HEK293 (cell line): ENCODE data around the gene HMGN1.

Experiments used
- GLI4 ChIP-seq: fragments of 450-650 bp; formaldehyde crosslinking; IDR thresholded peaks from 2 replicates; pipeline ENCODE4 v1.5.1; 2016; ENCODE audit warnings: missing biosample characterization, missing genetic modification characterization
- MEIS1 ChIP-seq: sonication (generic); formaldehyde crosslinking; IDR thresholded peaks from 2 replicates; pipeline ENCODE4 v1.8.1; 2022; ENCODE audit warnings: missing genetic modification reagents, mild to moderate bottlenecking, borderline replicate concordance
- PRDM1 ChIP-seq: fragments of 450-650 bp; formaldehyde crosslinking; IDR thresholded peaks from 2 replicates; pipeline ENCODE4; 2016; ENCODE audit warnings: missing biosample characterization, missing genetic modification characterization
- SP2 ChIP-seq: fragments of 450-650 bp; formaldehyde crosslinking; IDR thresholded peaks from 2 replicates; pipeline ENCODE4 v1.5.1; 2016; ENCODE audit warnings: missing biosample characterization, missing genetic modification characterization
- WT1 ChIP-seq: fragments of 450-650 bp; formaldehyde crosslinking; IDR thresholded peaks from 2 replicates; pipeline ENCODE4 v1.5.1; 2016; ENCODE audit warnings: missing biosample characterization, missing genetic modification characterization
- ZBTB21 ChIP-seq: fragments of 450-650 bp; formaldehyde crosslinking; IDR thresholded peaks from 2 replicates; pipeline ENCODE4 v1.5.1; 2017; ENCODE audit warnings: missing biosample characterization, missing genetic modification characterization
- ZBTB7A ChIP-seq: fragments of 450-650 bp; formaldehyde crosslinking; IDR thresholded peaks from 2 replicates; pipeline ENCODE4 v1.5.1; 2016; ENCODE audit warnings: low read depth, missing biosample characterization, missing genetic modification characterization
- ZFHX2 ChIP-seq: fragments of 450-650 bp; formaldehyde crosslinking; conservative IDR thresholded peaks from 2 replicates; pipeline ENCODE4 v1.5.1; 2016; ENCODE audit warnings: missing biosample characterization, missing genetic modification characterization
- ZNF175 ChIP-seq: fragments of 450-650 bp; formaldehyde crosslinking; IDR thresholded peaks from 2 replicates; pipeline ENCODE4 v1.5.1; 2016; ENCODE audit warnings: missing biosample characterization, missing genetic modification characterization
- ZNF2 ChIP-seq: fragments of 450-650 bp; formaldehyde crosslinking; IDR thresholded peaks from 2 replicates; pipeline ENCODE4 v1.5.1; 2016; ENCODE audit warnings: missing biosample characterization, missing genetic modification characterization
- ZNF202 ChIP-seq: fragments of 450-650 bp; formaldehyde crosslinking; IDR thresholded peaks from 2 replicates; pipeline ENCODE4 v1.5.1; 2016; ENCODE audit warnings: missing biosample characterization, missing genetic modification characterization, borderline replicate concordance
- ZNF266 ChIP-seq: fragments of 450-650 bp; formaldehyde crosslinking; IDR thresholded peaks from 2 replicates; pipeline ENCODE4 v1.5.1; 2016; ENCODE audit warnings: missing biosample characterization, missing genetic modification characterization, low read depth
- ZNF280C ChIP-seq: fragments of 450-650 bp; formaldehyde crosslinking; IDR thresholded peaks from 2 replicates; pipeline ENCODE4 v1.5.1; 2016; ENCODE audit warnings: missing biosample characterization, missing genetic modification characterization
- ZNF335 ChIP-seq: fragments of 450-650 bp; formaldehyde crosslinking; conservative IDR thresholded peaks from 2 replicates; pipeline ENCODE4 v1.5.1; 2016; ENCODE audit warnings: missing biosample characterization, missing genetic modification characterization
- ZNF560 ChIP-seq: fragments of 450-650 bp; formaldehyde crosslinking; IDR thresholded peaks from 2 replicates; pipeline ENCODE4 v1.5.1; 2017; ENCODE audit warnings: missing biosample characterization, missing genetic modification characterization, borderline replicate concordance
- ZNF654 ChIP-seq: fragments of 450-650 bp; formaldehyde crosslinking; IDR thresholded peaks from 2 replicates; pipeline ENCODE4 v1.5.1; 2016; ENCODE audit warnings: low read depth, missing biosample characterization, missing genetic modification characterization
- ZNF677 ChIP-seq: fragments of 450-650 bp; IDR thresholded peaks from 2 replicates; pipeline ENCODE4 v1.5.0; 2018; ENCODE audit warnings: missing biosample characterization, mild to moderate bottlenecking, missing genetic modification characterization, moderate library complexity
- ZNF692 ChIP-seq: fragments of 450-650 bp; formaldehyde crosslinking; IDR thresholded peaks from 2 replicates; pipeline ENCODE4 v1.5.1; 2016; ENCODE audit warnings: missing biosample characterization, missing genetic modification characterization
- ZNF76 ChIP-seq: fragments of 450-650 bp; formaldehyde crosslinking; IDR thresholded peaks from 2 replicates; pipeline ENCODE4; 2016; ENCODE audit warnings: low read depth, missing biosample characterization, missing genetic modification characterization, borderline replicate concordance
- ZSCAN18 ChIP-seq: fragments of 450-650 bp; formaldehyde crosslinking; IDR thresholded peaks from 2 replicates; pipeline ENCODE4 v1.5.1; 2016; ENCODE audit warnings: missing biosample characterization, missing genetic modification characterization
- TF ChIP-seq, protein P1 (sequence below): fragments of 450-650 bp; IDR thresholded peaks from 2 replicates; pipeline ENCODE4 v1.5.1; 2018; ENCODE audit warnings: missing biosample characterization, mild to moderate bottlenecking, missing genetic modification characterization
- TF ChIP-seq, protein P2 (sequence below): fragments of 450-650 bp; formaldehyde crosslinking; IDR thresholded peaks from 2 replicates; pipeline ENCODE4 v1.5.1; 2017; ENCODE audit warnings: missing biosample characterization, missing genetic modification characterization
- TF ChIP-seq, protein P3 (sequence below): fragments of 450-650 bp; formaldehyde crosslinking; IDR thresholded peaks from 2 replicates; pipeline ENCODE4 v1.5.1; 2016; ENCODE audit warnings: missing biosample characterization, missing genetic modification characterization
- TF ChIP-seq, protein P4 (sequence below): fragments of 450-650 bp; formaldehyde crosslinking; IDR thresholded peaks from 2 replicates; pipeline ENCODE4 v1.5.1; 2016; ENCODE audit warnings: missing biosample characterization, missing genetic modification characterization
- TF ChIP-seq, protein P5 (sequence below): fragments of 450-650 bp; formaldehyde crosslinking; IDR thresholded peaks from 2 replicates; pipeline ENCODE4 v1.5.1; 2016; ENCODE audit warnings: missing biosample characterization, missing genetic modification characterization

Gene HMGN1

GRCh38 chr21:39348355-39349210, at the start of gene HMGN1 (continued):
- TF ChIP-seq ZSCAN18 (tag by site-specific recombination) (no peak), ZNF202 (tag by site-specific recombination) (no peak), ZNF654 (no peak), ZNF76 (tag by site-specific recombination) (peak; percentile 81; the same call in 1 of the 2 replicates), ZBTB21 (tag by site-specific recombination) (peak; percentile 76), PRDM1 (no peak), ZNF266 (tag by site-specific recombination) (no peak), ZNF560 (tag by site-specific recombination) (no peak), WT1 (no peak), ZNF280C (tag by site-specific recombination) (no peak), ZNF677 (tag by site-specific recombination) (peak; percentile 56; the same call in 1 of the 2 replicates), SP2 (tag by site-specific recombination) (peak; percentile 66), ZNF2 (tag by site-specific recombination) (peak; percentile 46; the same call in 1 of the 2 replicates), GLI4 (tag by site-specific recombination) (no peak), ZNF692 (tag by site-specific recombination) (peak; percentile 15; the same call in 1 of the 2 replicates), ZFHX2 (peak; percentile 31), ZNF335 (tag by site-specific recombination) (peak; percentile 79), ZBTB7A (tag by site-specific recombination) (0 out of 2 replicates have a peak, but pooled peaks have one; percentile 59), MEIS1 (no peak), ZNF175 (tag by site-specific recombination) (no peak)
- TF ChIP-seq, protein P1, sequence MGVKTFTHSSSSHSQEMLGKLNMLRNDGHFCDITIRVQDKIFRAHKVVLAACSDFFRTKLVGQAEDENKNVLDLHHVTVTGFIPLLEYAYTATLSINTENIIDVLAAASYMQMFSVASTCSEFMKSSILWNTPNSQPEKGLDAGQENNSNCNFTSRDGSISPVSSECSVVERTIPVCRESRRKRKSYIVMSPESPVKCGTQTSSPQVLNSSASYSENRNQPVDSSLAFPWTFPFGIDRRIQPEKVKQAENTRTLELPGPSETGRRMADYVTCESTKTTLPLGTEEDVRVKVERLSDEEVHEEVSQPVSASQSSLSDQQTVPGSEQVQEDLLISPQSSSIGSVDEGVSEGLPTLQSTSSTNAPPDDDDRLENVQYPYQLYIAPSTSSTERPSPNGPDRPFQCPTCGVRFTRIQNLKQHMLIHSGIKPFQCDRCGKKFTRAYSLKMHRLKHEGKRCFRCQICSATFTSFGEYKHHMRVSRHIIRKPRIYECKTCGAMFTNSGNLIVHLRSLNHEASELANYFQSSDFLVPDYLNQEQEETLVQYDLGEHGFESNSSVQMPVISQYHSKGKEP (tag by site-specific recombination), result no peak
- TF ChIP-seq, protein P2, sequence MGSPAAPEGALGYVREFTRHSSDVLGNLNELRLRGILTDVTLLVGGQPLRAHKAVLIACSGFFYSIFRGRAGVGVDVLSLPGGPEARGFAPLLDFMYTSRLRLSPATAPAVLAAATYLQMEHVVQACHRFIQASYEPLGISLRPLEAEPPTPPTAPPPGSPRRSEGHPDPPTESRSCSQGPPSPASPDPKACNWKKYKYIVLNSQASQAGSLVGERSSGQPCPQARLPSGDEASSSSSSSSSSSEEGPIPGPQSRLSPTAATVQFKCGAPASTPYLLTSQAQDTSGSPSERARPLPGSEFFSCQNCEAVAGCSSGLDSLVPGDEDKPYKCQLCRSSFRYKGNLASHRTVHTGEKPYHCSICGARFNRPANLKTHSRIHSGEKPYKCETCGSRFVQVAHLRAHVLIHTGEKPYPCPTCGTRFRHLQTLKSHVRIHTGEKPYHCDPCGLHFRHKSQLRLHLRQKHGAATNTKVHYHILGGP, result no peak
- TF ChIP-seq, protein P3, sequence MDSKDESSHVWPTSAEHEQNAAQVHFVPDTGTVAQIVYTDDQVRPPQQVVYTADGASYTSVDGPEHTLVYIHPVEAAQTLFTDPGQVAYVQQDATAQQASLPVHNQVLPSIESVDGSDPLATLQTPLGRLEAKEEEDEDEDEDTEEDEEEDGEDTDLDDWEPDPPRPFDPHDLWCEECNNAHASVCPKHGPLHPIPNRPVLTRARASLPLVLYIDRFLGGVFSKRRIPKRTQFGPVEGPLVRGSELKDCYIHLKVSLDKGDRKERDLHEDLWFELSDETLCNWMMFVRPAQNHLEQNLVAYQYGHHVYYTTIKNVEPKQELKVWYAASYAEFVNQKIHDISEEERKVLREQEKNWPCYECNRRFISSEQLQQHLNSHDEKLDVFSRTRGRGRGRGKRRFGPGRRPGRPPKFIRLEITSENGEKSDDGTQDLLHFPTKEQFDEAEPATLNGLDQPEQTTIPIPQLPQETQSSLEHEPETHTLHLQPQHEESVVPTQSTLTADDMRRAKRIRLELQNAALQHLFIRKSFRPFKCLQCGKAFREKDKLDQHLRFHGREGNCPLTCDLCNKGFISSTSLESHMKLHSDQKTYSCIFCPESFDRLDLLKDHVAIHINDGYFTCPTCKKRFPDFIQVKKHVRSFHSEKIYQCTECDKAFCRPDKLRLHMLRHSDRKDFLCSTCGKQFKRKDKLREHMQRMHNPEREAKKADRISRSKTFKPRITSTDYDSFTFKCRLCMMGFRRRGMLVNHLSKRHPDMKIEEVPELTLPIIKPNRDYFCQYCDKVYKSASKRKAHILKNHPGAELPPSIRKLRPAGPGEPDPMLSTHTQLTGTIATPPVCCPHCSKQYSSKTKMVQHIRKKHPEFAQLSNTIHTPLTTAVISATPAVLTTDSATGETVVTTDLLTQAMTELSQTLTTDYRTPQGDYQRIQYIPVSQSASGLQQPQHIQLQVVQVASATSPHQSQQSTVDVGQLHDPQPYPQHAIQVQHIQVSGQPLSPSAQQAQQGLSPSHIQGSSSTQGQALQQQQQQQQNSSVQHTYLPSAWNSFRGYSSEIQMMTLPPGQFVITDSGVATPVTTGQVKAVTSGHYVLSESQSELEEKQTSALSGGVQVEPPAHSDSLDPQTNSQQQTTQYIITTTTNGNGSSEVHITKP, result no peak
- TF ChIP-seq, protein P4, sequence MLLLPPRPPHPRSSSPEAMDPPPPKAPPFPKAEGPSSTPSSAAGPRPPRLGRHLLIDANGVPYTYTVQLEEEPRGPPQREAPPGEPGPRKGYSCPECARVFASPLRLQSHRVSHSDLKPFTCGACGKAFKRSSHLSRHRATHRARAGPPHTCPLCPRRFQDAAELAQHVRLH (tag by site-specific recombination), result no peak
- TF ChIP-seq, protein P5, sequence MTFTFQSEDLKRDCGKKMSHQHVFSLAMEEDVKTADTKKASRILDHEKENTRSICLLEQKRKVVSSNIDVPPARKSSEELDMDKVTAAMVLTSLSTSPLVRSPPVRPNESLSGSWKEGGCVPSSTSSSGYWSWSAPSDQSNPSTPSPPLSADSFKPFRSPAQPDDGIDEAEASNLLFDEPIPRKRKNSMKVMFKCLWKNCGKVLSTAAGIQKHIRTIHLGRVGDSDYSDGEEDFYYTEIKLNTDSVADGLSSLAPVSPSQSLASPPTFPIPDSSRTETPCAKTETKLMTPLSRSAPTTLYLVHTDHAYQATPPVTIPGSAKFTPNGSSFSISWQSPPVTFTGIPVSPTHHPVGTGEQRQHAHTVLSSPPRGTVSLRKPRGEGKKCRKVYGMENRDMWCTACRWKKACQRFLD (tag by site-specific recombination), result no peak
